Muscle of back (tissue), 11 donors: Measurements from ENCODE around the gene MAPK1IP1L. TPM values are rescaled to one million over a fixed set of nuclear protein-coding genes. Genes with fewer than 3 reads are reported as not detected.

Experiments used
- DNase-seq, 3 donors: peaks; one replicate each; pipeline versions ENCODE4 v3.0.0 to v3.0.0-alpha.2; 2013
- polyA plus RNA-seq, 10 donors: library from polyadenylated mRNA; unstranded; fragments of 120-200 nt; gene quantifications; one replicate each; pipeline ENCODE4 v1.2.1, GENCODE V29; 2013; ENCODE audit not compliant: insufficient read length in 10 of 10

The MAPK1IP1L gene
- polyA plus RNA-seq, 10 donors = 48.8 to 66.6 (median 61.0) TPM

- no peak for DNase-seq
These were observed 43.1 kb downstream of the MAPK1IP1L start for GRCh38 chr14:55094292-55095157.

- DNase-seq = no peak
These were observed 46.6 kb downstream of the MAPK1IP1L start for GRCh38 chr14:55097881-55098560.

GRCh38 chr14:55098561-55098898 is 47.1 kb downstream of the MAPK1IP1L start:
- no peak for DNase-seq

GRCh38 chr14:55099756-55100155 is 48.3 kb downstream of the MAPK1IP1L start:
- peak; percentile 68 to 92 (median 83) for DNase-seq

GRCh38 chr14:55101698-55102097 is 50.3 kb downstream of the MAPK1IP1L start:
- no peak for DNase-seq

- DNase-seq = peak; percentile 72 to 98 (median 91)
These were observed 50.7 kb downstream of the MAPK1IP1L start for GRCh38 chr14:55102141-55102621.

GRCh38 chr14:55103005-55103640 is 51.7 kb downstream of the MAPK1IP1L start:
- DNase-seq = peak; percentile 64 to 88 (median 86)

GRCh38 chr14:55103971-55104954 is 52.8 kb downstream of the MAPK1IP1L start:
- DNase-seq = no peak

- no peak for DNase-seq
These were observed 54.5 kb downstream of the MAPK1IP1L start for GRCh38 chr14:55105991-55106390.

- DNase-seq = peak; percentile 76 to 87 (median 81)
These were observed 56.5 kb downstream of the MAPK1IP1L start for GRCh38 chr14:55107766-55108554.

GRCh38 chr14:55109836-55110235 is 58.4 kb downstream of the MAPK1IP1L start:
- no peak for DNase-seq

GRCh38 chr14:55111122-55111708 is 59.8 kb downstream of the MAPK1IP1L start:
- DNase-seq = no peak

- DNase-seq = no peak
These were observed 63.3 kb downstream of the MAPK1IP1L start for GRCh38 chr14:55114720-55115119.

- DNase-seq = no peak
These were observed 64.0 kb downstream of the MAPK1IP1L start for GRCh38 chr14:55115460-55115859.

GRCh38 chr14:55115861-55116245 is 64.4 kb downstream of the MAPK1IP1L start:
- DNase-seq = no peak

- DNase-seq = no peak
These were observed 65.0 kb downstream of the MAPK1IP1L start for GRCh38 chr14:55116246-55117030.

- DNase-seq = no peak
These were observed 66.5 kb downstream of the MAPK1IP1L start for GRCh38 chr14:55117803-55118441.

GRCh38 chr14:55118761-55119160 is 67.3 kb downstream of the MAPK1IP1L start:
- no peak for DNase-seq
